HG03575 (cell line): ENCODE data around the gene TRERF1.

ENCODE experiments used
- ATAC-seq: cut with Tn5 transposase; IDR thresholded peaks from one replicate; pipeline ENCODE4 v1.9.1; 2021; ENCODE audit not compliant: unreplicated experiment, insufficient number of reproducible peaks, low FRiP score; ENCODE audit errors: extremely low read depth

The TRERF1 gene

DNA sequence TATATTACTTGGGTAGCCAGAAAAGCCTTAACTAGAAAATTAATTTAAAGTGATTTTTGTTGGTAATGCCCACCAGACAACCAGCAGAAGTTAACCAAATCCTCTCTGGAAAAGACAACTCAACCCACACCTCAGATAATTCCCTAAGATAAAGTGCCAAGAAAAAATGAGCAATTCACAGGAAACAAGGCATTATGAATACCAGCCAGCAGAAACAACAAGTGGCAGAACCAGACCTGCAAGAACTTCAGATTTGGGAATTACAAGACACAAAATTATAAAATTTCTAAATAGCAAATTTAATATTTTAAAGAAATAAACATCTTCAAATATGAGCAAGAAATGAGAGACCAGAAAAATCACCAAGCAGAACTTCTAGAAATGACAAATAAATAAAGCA is 154.1 kb downstream of the TRERF1 start:
- no peak for ATAC-seq

DNA sequence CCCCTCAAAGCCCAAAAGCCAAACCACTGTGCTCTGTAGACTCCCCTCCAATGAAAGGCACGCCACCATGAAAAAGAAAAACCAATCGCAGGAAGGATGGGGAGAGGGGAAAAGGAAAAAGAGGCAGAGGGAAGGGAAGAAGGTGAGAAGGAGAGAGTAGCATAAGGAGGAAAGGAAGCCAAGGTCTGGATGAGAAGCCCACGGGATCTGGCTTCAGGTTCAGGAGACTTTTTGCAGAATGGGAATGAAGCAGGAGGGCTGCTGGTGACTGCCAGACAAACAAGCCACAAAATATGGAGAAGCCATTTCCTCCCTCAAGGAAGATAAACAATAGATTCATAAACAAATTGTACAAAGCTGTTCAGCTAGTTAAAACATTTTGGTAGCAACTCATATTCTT is 155.1 kb downstream of the TRERF1 start:
- no peak for ATAC-seq

DNA sequence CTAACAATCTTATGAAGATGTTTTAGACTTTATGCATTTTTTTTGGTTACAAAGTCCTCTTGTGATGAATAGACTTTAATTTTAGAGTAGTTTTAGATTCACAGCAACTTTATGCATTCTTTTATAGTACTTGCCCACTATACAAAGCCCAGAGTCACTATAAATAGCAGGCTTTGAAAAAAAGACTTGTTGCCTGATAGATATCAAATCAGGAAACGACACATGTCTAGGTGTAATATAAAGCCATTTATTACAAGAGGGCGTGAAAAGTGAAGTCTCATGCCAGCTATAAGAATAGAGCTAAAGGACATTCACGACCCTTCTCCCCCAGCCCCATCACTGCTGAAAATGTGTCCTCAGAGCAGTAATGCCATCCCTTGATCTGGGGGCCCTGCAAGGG is 156.0 kb downstream of the TRERF1 start:
- ATAC-seq = no peak

DNA sequence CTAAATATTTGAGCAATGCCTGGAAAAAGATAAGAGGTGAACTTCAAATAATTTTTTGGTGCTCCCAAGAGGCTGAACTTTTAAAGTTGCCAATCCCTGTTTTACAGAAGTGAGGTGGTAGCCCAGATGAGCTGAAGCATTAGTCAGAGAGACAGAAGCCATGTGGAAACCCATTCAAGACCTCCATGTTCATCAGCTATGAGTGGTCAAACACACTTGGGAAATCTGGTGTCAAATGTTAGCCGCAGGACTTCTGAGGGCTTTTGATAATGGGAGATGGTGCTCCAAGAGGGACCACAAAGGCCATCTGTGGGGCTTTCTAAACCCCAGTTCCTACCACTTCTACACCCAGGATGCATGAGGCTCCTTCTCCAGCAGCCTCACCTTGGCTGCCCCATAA is 156.5 kb downstream of the TRERF1 start:
- ATAC-seq = no peak

DNA sequence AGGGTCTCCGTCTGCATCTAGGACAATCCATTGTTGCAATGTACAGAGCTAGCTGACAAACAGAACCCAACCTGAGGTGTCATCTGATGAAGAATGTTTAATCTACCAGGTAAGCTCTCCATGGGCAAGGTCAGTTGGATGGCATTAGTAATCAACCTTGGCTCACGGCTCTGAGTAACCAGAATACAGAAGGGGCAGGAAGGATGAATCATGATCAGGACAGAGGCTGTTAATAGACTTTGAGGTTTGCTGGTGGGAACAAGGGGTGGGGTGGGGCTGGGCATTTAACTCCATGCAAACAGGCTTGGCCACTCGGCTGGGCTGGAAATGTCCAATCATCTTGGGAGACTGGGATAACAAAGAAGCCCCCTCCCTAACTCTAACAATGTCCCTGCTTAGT is 157.0 kb downstream of the TRERF1 start:
- no peak for ATAC-seq

DNA sequence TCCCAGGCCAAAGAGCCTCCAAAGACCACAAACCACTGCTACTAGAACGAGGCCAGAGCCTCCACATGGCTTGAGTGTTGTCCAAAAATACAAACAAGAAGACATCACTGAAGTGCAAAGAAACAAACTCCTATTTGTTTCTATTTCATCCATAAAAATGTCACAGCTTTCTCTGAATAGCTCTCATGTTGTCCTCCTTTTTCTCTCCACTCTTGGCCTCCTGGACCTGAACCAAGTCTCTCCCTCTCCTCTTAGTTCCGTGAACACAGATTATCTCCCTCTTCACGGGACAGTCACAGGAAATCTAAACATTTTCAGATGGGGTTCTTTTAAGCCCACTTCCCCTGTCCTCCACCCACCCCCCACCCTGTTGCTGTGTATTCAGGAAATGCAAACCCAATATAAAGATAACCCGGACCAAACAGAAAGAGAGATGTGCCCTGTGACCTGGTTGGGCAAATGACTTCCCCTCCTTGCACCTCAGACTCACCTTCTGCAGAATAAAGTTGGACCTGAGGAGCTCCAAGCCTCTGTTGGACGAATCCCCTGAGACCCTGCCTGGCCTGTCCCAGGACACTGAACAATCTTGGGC is 158.2 kb downstream of the TRERF1 start:
- ATAC-seq = no peak

DNA sequence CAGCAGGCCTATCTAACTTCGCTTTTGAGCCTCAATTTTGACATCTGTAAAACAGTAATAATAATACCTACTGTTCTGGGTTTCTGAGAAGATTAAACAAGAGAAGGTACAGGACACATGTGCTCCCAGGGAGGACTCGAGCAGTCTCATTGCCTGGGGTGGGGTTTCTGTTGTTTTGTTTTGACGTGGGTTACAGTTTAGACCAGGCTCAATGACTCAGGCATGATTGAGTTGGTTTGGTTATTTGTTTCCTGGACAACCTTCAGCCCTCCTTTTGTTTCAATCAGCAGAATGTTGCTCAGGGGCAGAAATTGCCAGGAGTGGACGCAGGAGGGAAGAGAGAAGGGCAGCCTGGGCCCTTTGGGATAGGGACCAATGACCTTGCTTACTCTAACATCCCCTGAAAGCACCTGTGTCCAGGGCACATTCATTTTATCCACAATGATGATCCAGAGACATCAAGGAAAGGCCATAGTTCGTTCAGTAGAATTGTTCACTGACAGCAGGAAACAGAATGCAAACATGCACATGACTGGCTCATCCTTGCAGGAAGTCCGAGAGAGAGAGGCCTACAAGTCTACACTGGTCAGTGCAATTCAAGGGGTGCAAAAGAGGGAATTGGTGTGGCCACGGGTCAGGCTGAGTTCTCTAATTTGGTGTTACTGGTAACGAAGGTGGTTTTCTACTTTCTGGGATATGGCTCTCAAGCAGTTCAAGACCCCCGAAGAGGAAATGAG is 159.6 kb downstream of the TRERF1 start:
- no peak for ATAC-seq

DNA sequence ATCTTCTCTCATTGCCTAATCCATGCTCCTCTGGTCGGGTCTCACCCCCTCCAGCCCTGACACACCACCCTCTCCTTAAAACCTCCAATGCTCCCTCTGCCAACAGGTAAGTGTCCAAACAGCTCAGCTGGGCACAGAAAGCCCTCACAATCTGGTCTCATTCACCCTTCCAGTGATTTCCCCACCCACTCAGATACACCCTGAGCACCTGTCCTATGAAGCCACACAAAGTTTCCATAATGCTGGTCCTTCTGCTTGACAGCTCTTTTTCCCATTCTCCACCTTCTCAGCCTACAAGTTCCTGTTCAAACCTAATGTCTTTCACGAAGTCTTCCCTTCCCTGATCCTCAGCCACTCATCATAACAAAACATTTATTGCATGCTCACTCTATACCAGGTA is 164.0 kb downstream of the TRERF1 start:
- no peak for ATAC-seq

DNA sequence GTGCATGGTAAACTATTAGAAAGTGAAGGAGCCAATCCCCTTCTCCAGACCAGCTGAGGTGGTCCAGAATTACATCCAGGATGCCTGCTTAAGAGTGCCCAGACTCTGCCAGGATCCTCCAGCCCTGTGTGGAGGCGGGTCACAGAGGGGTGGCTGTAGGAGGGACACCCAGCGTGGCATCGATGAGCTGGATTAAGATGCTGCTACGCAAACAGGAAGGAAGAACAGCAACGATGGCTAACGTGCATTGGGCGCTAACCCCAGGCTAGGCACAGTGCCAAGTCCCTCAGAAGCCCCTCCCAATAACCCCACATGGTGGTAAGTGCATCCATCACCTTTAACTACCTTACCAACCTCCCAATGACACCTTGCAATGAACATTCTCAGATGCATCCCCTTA is 170.2 kb downstream of the TRERF1 start:
- no peak for ATAC-seq

DNA sequence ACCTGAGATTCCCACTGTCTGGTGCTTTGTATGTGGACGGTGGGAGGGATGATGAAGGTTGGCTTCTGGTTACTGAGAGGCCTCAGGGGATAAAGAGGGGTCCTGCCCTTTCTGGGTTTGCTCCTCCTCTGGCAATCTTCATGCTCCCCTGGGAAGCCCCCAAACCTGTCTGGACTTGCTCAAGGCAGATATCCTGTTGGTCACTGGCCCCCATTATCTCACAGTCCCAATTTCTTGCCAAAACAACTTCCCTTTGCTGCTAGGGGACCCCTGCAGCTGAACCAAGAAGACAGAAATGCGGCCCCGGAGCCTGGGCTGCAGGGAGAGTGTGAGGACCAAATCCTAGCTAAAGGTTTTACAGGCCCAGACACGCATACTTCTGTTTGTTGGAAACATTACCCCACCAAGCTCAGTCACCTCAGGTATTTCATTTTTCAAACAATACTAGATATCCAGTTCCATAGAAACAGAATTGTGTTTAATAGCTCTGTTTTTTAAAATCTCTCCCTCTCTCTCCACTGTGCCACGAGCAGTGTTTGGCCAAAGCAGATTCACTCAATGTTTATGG is 170.7 kb downstream of the TRERF1 start:
- no peak for ATAC-seq

DNA sequence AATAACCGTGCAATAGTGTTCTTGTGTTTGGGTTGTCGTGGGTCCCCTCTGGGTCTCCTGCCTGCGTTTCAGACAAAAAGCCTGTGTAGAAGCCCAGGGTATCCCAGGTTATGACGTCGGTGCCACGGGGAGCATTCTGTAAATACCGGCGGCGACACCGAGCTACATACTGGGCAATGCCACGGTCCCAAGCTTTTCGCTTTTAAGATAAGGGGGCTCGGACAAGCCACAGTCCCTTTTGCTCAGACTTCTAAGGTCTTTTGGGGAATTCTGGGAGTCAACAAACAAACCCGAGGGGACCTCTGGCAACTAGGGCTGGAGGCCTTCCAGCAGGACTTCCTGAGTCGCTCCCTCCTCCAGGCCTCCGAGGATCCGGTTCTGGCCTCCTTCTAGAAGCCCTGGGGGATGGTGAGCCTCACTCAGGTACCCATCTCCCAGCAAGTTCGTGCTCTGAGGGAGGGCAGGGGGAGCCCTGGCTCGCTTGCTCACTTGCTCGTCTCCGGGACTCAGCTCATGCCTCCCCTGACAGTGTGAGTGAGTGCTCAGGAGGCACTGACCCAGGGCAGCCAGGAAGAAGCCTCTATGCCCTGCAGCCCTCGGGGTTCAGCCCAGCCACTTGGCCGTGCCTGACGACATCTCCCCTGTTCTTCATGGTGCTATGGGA is 171.6 kb downstream of the TRERF1 start:
- ATAC-seq = no peak

DNA sequence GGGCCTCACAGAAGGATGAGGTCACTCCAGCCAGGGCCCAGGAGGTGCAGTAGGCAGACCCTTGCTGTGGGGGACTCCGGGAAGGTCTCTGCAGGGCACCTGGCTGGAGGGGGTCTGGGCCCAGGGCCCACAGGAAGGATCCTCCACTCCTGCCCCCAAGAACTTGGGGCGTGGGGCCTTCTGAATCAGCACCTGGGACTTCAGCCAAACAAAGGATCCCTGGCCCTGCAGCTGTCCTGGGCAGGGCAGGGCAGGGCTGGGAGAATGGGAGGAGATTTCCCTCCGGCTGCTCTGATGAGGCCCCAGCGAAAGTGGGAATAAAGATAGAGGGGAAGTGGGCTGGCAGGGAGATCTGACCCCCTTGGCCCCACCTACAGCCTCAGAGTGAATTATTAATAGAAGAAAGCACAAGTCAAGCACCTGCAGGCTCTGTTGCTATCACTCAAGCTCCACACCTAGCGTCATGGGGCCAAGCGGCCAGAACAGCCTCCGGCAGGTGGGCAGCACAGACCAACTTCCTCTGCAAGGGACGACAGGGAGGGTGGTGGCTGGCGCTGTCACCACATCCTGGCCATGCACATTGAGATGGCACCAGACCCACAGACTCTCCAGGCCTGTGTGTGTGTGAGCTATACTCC is 172.5 kb downstream of the TRERF1 start:
- no peak for ATAC-seq

DNA sequence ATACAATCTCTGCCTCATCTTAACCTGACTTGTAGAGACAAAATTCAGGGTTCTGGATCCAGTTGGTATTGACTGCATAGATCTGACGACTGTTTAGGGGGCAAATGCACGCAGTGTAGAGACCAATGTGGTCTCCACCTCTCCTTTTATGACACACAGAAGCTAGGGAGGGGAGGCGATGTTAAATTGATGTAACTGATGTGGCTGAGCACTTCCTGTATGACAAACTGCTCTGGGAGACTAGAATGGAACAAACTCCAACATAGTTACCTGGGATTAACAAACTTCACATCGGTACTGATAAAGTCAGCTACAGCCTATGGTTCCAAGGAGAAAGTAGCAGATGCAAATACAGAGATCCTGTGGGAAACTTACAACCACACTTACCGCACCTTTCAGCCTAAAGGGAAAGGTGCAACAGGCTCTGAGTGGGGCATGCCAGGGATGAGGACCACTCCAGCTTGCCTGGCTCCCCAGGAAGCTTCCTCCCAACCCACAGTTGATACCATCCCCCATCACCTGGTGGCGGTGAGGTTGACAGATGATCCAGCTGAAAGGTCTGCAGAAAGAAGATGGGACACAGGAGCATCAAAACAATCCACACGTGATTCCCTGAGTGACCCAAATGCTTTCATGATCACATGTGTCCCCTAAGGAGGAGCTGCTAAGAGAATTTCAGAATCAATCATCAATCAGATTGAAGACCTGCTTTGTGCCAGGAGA is 173.4 kb downstream of the TRERF1 start:
- ATAC-seq = no peak

DNA sequence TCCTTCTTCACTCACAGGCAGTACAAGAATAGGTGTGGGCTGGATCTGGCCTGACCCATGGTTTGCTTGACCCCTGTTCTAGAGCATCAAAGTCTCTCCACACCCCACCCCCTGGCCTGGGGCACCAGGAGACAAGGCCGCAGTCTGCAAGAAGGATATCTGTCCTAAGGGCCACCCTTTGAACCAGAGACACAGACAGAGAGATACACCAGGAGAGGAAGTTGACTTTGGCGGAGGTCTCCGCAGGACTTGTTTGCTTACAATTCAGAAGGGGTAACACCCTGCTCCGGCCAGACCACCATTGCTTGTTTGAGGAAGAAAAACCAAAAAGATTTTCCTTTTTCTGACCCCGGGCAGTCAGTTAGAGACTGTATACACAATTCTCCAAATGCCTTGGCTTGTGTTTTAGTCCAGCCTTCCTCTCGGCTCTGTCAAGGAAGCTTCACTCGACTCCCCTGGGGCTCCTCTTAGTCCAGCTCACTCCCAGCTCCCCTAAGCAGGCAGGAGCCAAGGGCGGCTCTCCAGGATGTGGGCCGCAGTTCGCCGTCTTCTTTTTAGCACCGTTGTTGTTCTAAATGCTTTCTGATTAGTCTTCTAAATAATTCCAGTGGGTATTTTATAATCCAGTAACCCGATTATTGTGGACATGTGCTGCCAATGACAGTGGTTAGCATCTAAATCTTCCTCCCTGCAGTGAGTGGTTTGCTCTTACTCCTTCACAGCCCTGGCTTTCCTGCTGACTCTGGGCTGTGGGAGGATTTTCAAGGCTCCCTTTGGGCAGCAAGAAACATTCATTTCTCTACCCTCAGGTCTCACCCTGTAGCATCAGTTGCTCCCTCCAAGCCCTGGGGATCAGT is 175.5 kb downstream of the TRERF1 start:
- ATAC-seq = no peak

DNA sequence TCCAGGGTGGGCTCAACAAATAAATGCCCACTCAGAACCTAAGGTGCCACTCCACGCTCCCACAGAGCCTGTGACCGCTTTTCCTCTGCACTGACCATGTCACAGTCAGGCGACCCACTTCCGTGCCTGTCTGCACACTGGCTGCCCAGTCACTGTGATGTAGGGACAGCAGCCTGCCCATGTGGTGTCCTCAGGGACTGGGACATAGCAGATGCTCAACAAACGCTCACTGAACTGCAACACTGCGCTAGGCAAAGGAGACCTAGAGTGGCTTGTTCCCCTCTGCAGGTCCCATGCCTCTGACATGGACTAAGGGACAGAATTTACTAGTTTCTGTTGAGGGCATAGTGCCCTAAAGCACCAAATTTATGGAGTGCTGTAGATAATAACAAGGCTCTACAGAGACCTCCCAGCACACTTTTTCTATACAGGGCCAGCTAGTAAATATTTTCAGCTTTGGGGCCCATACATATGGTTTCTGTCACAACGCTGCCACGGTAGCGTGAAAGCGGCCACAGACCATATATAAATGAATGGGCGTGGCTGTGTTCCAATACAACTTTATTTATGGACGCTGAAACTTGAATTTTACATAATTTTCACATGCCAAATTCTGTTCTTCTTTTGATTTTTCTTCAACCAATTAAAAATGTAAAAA is 176.2 kb downstream of the TRERF1 start:
- no peak for ATAC-seq

DNA sequence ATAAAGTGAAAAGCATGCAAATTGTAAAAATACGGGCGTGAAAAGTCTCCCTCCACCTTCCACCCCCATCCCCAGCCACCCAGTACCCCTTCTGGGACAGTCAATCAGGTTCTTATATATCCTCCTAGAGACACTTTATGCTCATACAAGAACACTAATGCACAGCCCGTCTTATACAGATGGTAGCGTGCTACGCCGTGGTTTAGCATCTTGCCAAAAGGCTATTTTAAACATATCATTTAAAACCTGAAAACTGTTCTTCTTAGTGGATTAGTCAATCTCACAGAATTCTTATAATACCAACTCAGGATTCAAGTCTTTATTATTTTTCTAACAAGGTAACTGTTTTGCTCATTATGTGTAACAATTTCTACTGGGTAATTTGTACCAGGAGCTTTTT is 176.8 kb downstream of the TRERF1 start:
- no peak for ATAC-seq

DNA sequence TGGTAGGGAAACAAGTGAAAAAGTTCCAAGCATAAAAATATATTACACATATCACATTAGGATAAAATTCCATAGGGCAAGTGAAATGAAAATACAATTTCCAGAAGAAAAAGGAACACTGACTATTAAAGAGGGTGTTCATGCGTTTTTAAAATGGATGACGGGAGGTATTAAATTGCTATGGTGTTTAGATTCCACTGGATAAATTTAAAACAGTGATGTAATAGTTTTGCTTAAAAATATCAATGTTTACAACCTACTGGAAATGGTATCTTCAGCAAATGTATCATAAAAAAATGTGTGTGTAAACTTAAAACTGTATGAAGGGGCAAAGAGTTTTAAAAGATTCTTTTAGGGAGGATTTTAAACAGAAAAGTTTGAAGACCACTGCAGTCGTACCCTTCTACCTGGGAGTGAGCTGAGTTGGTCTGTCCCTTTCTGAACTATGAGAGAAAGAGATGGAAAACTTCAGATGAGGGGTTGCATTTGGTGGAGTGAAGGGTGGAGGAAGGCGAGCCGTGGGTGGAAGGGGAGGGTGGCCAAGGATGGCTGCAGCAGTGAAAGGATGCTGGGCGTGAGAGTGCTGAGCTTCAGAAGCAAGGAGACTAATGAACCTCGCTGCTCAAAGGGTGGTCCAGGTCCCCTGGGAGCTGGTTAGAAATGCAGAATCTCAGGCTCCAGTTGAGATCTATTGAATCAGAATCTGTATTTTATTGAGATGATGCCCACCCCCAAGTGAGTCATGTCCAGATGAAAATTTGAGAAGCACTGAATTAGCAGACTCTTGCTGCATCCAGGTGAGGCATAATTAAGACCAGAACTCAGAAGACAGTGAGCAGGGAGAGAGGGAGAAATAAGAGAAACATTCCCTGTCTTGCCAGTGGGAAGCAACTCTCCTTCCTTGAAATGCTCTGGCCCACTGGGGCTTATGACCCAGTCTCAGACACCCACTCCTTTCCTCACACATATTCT is 179.6 kb downstream of the TRERF1 start:
- no peak for ATAC-seq
